ENCODE measurements around the gene APP.
A peak's percentile ranks its signal among the peaks of the same experiment; 100 is the strongest.
"Not testable (repeated sequence)": the region's sequence is repeated elsewhere in the genome, so short reads cannot be mapped to it uniquely, and the experiment has no call there.

The APP gene

GRCh38 chr21:26165331-26165730 lies 5.2 kb downstream of the APP start:
- DNase-seq, result no peak

- no peak for DNase-seq
Measured at GRCh38 chr21:26164311-26164710, 6.3 kb downstream of the APP start.

DNA sequence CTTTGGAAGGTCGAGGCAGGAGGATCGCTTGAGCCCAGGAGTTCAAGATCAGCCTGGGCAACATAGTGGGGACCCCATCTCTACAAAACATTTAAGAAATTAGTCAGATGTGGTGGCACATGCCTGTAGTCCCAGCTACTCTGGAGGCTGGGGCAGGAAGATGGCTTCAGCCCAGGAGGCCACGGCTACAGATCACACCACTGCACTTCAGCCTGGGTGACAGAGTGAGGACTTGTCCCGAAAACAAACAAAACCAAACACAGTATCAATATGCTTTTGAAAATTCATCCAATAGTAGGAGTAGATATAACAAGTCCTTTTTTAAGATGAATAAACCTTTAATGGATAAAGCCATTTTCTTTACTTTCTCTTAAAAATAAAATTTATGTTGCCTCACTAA lies 8.5 kb downstream of the APP start:
- no peak for DNase-seq

DNA sequence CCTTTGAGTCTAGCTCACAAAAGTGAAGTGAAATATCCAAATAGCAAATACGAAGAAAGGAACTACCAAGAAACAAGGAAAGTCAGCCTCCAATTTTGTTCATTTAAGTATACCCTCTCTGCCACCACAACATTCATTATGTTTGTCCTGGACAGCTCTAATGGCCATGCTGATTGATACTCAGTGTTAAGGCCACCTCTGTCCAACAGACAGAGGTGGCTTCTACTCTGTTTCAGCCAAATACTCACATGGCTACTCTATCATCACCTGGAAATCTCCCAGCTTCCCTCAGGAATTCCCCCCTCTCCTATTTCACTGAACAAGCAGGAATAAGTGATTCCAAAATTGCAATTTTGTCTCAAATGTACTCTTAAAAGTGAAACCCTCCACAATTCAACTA lies 10.7 kb downstream of the APP start:
- no peak for DNase-seq

DNA sequence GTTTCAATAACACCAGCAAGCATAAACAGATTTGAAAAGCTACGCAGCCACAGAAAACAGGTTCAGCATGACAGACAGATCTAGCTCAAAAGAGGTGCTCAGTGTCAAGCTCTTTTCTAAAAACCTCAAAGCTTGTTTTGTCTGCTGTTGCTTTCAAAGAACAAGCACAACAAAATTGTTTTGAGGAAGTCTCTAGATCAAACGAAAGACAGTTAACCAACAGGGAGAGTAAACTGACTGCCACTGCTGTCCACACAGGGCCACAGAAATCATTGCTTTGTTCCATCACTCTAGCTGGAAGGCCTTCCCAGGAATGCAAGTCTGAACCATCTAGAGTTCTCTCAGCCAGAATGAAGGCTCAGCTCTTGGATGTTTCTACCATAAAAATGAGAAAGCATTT lies 12.8 kb downstream of the APP start:
- no peak for DNase-seq

DNA sequence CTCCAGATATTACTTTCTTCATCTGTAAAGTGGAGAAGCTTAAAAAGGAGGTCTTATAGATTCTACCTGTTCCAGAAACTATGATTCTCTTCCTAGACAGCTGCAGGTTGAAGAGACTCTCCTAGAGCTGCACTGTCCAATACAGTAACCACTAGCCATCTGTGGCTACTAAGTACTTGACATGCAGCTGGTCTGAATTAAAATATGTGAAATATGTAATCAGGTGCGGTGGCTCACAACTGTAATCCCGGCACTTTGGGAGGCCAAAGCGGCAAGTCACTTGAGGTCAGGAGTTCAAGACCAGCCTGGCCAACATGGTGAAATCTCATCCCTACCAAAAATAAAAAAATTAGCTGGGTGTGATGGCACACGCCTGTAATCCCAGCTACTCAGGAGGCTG lies 15.8 kb downstream of the APP start:
- DNase-seq, result no peak

GRCh38 chr21:26153758-26154157 lies 16.8 kb downstream of the APP start:
- no peak for DNase-seq

DNA sequence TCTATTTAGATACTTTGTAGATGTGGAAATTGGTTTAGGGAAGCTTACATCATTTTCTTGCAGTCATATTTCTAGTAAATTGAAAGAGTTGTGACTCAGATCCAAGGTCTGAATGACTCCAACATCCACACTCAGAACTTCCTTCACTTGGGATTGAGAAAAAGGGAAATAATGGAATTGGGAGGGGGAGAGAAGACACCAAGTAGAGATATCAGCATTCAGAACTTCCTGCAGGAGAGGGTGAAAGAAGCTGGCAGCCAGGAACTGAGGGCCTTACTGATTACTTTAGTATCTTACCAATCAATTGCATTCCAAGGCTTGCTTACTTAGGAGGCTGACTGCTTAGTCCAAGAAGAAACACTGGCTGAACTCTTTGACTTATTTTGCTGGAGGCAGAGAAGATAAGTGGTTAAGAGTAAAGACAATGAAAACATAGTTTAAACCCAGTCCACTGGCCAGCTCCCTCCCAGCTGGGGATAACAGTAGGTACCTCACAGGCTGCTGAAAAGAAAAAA lies 21.7 kb downstream of the APP start:
- DNase-seq, result no peak

DNA sequence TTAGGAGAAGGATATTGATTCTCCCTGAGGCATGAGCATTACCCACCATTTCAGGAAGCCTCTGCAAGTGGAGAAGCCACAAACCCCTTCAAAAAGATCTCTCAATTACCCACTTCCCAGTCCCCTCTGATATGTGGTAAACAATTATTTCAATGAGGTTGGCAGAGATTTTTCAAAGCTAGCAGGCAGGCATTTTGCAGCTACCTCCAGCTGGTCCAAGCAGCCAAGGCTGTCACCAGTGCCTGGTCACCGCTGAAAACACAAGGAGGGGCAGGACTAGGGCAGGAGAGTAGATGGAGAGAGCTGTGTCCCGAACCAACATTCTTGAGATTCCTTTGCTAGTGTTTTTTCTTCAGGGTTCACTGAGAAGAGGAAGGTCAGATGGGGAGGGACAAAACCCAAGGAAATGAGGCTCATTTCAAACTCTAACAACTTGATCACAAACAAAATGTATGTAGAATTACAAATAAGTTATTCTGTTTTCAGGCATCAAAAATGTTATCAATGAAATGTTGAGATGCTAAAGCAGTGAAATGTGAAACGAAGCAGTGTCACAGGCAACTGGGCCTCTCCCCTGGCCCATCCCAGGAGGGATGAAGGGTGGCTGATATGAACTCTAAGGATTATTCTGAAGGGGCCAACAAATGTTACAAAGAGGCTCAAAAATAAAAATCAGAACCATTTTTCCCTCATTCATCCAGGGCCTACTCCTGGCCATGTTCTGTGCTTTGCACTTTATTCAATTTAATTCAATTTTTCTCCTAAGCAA lies 22.3 kb downstream of the APP start:
- DNase-seq, result no peak

GRCh38 chr21:26147535-26147934 lies 23.0 kb downstream of the APP start:
- DNase-seq, result no peak

DNA sequence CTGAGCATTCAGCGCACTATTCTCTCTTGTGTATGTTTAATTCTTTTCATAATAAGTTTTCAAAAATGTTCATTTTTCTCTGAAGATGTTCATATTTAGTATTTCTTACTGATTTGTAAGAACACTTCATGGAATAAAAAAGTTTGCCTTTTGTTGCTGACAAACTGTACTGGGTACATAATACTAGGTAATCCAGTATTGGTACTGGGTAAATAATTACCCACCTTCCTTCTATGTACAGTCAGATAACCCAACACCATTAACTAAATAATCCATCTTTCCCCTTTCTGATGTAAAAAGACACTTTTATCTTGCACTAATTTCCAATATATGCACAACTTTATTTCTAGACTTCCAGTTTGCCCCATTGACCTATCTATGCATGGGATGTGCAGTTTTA lies 23.9 kb downstream of the APP start:
- DNase-seq, result no peak

DNA sequence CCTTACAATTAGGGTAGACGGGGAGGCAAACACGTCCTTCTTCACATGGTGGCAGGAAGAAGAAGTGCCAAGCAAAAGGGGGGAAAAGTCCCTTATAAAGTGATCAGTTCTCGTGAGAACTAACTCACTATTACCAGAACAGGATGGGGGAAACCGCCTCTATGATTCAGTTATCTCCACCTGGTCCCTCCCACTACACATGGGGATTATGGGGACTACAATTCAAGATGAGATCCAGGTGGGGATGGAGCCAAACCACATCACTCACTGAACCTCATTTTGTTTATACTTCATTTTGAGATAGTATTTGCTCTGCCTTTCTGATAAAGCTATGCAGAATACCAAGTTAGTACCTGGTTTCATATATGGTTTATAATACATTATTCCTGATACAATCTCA lies 26.5 kb downstream of the APP start:
- DNase-seq, result no peak

GRCh38 chr21:26142363-26142762 lies 28.2 kb downstream of the APP start:
- no peak for DNase-seq

- DNase-seq, result no peak
Measured at GRCh38 chr21:26140926-26141325, 29.6 kb downstream of the APP start.

- DNase-seq, result peak in 3 of 58 donors; percentile 7 to 63 (median 27)
Measured at GRCh38 chr21:26140164-26140579, 30.4 kb downstream of the APP start.

DNA sequence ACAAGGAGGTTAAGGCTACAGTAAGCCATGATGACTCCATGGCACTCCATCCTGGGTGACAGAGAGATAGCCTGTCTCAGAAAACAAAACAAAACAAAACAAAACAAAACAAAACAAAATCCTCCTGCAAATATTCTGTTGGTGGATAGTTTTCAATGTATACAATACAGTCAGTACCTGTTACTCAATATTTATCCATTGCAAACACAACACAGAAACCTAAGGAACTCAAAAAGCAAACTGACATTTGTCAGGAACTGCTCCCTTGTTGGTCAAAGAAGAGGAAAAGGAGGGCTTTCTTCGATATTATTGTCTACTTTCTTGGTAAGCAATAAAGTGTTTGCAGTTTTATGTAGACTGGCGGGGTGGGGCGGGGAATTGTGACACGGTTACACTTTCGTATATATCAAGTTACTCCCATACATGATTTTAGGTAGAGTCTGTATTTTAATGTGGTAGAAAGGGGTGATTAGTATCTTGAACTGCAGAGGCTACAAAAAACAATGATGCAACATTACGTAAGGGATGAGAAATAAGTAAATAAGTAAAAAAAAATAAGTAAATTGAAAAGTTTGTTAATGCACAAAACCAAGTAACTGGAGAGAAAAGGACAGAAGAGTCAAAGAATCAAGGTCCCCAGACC lies 31.8 kb downstream of the APP start:
- no peak for DNase-seq

DNA sequence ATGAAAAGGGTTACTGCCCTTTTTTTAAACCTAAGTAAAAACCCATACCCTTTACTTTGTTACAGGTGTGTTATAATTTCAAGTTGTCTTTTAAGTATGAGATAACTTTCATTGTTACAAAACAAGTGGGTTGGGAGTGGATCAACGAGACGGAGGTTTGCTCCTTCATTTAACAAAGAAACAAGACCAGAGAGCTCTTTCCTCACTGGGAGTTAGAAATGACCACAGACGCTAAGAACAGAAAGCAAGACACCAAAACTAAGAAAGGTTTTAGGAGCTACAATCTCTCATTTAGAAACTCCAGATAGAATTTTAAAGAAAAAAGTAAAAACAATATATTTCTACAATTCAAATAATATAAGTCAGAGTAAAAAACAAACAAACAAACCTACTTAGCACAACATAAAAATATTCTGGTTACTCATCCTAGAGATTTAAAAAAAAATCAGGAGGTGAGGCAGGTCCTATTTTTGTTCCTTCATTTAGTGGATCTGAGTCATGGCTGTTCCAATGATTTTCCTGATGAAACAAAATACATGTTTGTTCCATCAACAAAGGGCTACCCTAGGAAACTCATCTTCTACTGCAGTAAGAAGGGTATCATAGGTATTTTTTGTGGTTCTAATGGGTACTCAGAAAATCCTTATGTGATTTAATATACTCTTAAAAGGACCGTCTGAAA lies 33.0 kb downstream of the APP start:
- DNase-seq, result no peak

DNA sequence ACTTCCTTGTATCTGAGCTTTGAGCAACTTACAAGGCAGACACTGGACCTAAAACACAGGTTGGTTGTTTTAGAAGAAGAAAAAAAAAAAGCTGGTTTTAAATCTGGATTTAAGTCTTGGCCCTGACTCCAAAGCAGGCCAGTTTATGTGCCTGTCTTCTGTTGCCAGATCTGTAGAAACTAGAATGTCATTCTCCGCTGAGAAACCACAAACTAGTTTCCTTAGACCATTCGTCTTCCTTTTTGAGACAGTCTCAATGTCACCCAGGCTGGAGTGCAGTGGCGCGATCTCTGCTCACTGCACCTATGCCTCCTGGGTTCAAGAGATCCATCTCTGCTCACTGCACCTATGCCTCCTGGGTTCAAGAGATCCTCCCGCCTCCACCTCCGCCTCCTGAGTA lies 33.9 kb downstream of the APP start:
- DNase-seq, result no peak

GRCh38 chr21:26135520-26135919 lies 35.0 kb downstream of the APP start:
- no peak for DNase-seq

DNA sequence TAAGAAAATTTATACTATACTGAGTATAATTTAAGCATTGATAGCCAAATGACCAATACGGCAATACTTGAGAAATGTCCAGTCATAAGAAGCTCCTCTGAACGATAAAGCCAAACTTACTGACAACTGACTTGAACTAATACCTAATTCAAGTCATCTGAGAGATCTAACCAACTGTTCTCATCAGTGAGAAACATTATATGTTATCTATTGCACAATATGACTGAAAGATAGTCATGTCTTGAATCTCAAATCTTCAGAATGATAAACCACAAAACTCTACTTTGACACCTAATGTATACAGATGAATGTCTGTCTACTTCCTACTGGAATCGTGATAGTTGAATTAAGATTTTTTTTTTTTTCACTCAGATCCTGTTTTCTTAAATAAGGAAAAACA lies 39.0 kb downstream of the APP start:
- DNase-seq, result no peak

- not testable (repeated sequence) for DNase-seq
Measured at GRCh38 chr21:26131053-26131452, 39.5 kb downstream of the APP start.

- no peak for DNase-seq
Measured at GRCh38 chr21:26130249-26130881, 40.2 kb downstream of the APP start.

Data from anterior cingulate cortex (tissue), 58 donors.